NCI-H2196 treated with DMSO at 0.1 percent for 48 hours (cell line): ENCODE data around the gene ADAM12.

Source experiments
- DNase-seq: peaks from one replicate; lab custom pipeline; 2025; ENCODE audit not compliant: unreplicated experiment; lab: John Stamatoyannopoulos, UW

The ADAM12 gene

DNA sequence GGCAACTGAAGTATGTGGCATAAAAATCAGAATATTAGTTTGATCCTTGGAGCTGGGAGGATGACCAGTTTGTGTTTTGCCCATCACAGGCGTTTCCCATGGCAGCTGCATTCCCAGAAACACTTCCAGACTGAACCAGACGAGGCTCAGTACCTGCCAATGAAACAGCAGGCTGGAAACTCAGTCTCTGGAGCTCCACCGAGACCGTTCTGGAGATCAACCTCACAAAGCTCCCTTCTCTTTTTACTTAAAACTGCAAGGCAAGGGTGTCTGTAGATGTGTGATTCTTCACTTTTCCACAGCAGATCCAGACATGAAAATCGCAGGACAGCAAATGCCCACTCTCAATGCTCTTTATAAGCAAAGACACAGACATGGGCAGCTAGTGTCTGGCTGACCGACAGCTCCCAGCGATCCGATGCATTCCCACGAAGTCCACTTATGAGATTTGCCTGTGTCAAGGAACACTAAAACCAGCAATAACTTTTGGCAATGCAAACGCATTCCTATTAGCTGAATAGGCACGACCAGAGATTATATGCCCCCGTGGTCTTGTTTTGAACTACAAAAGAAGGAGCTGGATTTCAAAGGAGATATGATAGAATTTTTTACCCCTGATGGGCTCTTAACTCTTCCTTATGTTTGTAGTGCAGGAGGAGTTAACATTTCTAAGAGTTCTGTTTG is 72.6 kb downstream of the ADAM12 start:
- DNase-seq: no peak

DNA sequence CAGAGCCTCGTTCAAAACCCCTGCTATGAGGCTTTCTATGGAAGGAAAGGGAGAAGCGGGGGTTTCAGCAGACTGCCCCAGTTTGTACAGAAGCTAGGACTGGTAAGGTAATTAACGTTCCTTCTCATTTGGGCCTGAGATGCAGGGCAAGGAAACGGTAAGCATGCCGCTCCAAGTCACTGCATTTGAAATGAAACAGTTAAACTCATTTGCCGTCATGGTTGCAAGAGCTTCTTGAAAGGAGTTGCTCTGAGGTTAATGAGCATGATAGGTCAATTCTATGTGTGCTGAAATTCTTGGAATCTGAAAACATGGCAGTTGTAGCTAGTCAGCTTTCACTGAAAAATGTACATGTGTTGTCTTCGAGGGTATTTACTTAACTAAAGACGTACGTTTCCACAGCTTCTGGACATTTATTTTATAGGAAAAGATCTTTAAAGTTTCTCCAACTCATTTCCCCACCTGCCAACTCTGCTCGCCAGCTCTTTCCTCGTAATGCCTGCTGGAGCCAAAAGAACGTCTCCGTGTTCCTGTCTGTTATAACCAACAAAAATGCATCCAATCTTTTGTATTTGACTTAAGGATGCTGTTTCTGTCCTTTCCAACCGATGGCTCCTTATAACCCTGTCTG is 73.3 kb downstream of the ADAM12 start:
- no peak for DNase-seq

DNA sequence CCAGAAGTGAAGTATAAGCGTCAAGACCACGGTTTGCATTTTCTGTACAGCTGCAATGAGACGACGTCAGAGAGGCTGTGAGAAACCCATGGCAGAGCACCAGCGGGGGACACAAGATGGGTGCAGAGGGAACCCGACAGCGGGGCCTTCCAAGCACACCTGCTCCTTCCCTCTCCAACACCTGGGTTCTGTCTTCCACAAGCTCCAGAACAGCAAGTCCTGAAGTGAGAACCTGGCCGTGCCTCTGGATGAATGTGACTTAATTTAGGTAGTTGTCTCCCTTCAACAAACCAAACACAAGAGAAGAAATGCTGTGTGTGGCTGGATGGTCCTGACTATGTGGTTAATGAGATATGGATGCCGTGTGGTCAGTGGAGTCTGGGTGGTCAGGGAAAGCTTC is 76.1 kb downstream of the ADAM12 start:
- no peak for DNase-seq

GRCh38 chr10:126309228-126309883 is 78.9 kb downstream of the ADAM12 start:
- no peak for DNase-seq

DNA sequence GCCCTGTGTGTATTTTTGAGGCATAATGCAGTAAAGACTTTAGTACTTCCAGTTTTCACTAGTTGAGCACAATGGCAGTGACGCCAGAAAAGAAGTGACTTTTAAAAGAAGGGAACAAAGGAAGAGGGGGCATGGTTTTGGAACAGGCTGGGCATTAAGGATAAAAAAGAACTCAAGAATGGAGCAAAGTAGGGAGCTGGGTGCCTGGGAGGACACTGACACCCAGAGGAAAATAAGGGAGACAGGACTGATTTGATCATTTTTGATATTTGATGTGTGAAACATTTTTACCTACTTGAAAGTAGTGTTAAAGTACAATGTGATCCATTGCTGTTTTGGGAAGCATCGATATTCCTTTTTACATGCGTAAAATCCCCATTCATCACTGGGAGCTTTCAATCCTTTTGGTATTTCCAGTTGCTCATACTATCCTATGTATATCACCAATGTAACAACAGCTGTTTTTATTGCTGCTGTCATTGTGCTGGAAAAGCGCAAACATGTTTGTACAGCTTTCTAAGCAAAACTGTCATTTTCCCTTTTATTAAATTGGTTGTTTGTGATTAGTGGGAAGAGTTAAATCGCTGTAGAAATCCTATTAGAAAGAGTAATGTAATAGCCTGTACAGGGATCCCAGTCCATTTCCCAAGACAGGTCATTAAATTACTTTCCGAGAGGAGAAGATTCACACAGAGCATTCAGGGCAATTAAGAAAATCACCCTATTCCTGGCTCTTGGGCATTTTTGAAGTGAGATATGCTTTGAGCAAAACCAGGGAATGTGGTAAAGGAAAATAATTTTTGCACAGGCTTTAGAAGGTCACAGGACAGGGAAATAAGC is 85.2 kb downstream of the ADAM12 start:
- no peak for DNase-seq

DNA sequence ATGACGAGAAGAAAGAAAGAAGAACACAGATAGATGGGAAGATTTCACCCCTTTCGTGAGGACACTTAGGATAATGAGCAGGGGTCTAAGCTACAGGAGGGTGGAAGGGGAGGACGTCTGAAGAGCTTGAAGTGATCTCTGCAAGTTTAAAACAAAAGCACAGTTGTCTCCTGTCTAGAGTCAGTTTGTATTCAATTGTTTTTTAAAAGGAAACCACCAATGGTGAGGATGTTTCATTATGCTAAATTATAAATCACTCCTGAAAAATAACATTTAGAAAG is 85.9 kb downstream of the ADAM12 start:
- DNase-seq: no peak

- DNase-seq: no peak
Measured at GRCh38 chr10:126301701-126302475, 86.4 kb downstream of the ADAM12 start.

GRCh38 chr10:126294451-126294850 is 93.8 kb downstream of the ADAM12 start:
- no peak for DNase-seq

- no peak for DNase-seq
Measured at GRCh38 chr10:126290232-126290631, 98.0 kb downstream of the ADAM12 start.

DNA sequence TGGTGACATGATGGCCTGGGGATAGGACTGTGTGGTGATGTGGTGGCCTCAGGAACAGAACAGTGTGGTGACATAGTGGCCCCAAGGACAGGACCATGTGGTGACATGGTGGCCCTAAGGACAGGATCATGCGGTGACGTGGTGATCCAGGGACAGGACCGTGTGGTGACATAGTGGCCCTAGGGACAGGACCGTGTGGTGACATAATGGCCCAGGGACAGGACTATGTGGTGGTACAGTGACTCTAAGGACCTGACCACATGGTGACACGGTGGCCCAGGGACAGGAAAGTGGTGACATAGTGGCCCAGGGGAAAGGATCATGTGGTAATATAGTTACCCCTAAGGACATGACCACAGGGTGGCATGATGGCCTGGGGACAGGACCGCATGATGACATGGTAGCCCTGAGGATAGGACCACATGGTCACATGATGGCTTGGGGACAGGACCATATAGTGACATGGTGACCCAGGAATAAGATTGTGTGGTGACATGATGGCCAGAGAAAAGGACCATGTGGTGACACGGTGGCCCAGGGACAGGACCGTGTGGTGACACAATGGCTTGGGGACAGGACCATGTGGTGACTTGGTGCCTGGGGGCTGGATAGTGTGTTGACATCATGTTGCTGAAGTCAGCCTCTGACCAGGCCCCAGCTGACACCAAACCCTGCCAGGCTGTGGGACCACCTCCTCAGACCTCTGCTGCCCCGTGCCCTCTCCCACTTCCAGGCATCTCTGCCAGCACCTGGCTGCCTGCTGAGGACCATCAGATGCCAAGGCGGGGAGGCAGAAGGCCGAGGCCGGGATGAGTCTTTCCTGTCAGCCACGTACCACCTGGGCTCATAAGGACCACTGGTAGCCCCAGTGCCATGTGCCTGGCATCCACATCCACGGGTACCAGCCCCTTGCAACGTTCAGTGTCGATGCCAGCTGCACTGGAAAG is 99.5 kb downstream of the ADAM12 start:
- no peak for DNase-seq

GRCh38 chr10:126286256-126286780 is 102.0 kb downstream of the ADAM12 start:
- no peak for DNase-seq

- no peak for DNase-seq
Measured at GRCh38 chr10:126283307-126283706, 105.0 kb downstream of the ADAM12 start.

GRCh38 chr10:126278851-126279250 is 109.4 kb downstream of the ADAM12 start:
- DNase-seq: no peak

GRCh38 chr10:126277181-126277580 is 111.1 kb downstream of the ADAM12 start:
- no peak for DNase-seq

DNA sequence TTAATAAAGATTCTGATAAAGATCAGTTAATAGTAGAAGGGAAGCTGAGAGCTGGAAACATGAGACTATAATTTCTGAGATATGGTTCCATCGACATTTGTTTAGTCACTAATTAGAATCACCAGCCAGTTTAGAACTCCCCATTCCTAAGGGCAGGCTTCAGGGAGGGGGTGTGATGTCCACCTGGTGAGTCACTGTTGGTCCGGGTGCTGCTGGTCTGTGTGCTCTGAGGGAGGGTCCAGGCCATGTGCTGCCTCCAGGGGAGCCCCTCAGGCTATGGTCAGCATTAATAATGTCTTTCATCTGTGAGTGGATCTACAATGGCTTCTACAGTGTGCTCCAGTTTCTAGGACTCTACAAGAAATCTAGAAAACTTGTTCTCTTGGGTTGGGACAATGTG is 115.8 kb downstream of the ADAM12 start:
- no peak for DNase-seq

DNA sequence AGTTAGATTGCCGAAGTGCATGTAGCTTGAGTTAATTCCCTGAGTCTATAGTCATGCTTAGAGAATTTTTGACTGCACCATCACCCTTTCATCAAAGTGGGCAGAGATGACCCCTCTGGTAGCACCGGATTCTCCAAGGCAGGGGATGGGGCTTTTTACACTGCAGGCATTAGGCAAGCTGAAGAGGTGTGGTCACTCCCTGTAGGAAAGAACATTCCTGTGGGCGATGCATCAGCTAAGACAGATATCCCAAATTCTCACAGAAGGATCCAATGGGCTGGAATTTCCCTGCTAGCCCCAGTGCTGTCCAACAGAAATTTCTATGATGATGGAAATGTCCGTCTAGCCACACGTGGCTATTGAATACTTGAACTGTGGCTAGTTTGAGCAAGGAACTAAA is 118.2 kb downstream of the ADAM12 start:
- DNase-seq: no peak

DNA sequence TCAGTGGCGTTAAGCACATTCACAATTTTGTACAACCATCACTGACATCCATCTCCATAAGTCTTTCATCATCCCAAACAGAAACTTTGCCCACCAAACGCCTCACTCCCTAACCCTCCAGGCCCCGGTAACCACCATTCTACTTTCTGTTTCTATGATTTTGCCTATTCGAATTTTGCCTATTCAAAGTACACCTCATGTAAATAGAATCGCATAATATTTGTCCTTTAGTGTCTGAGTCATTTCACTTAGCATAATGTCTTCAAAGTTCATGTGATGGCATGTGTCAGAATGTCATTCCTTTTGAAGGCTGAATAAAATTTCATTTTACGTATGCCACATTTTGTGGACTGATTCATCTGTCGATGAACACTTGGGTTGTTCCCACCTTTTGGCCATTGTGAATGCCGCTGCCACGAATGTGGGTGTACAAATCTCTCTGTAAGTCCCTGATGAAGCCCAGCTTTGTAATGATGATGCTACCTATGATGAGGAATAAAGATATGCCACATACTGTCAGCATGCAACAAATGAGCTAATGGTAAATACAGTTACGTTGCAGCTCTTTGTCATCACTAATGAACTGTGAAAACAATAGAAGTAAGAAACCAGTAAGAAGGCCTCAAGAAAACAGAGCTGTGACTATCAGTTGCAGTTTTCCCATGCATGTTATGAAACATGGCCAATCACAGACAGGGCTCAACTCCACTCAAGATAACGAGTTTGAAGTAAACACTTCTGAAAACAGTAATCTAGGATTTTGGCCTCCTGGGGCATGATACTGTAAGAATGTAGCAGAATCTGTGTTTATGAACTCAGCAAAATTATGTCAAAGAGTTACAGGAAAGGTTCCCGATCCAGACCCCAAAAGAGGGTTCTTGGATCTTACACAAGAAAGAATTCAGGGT is 120.0 kb downstream of the ADAM12 start:
- no peak for DNase-seq

DNA sequence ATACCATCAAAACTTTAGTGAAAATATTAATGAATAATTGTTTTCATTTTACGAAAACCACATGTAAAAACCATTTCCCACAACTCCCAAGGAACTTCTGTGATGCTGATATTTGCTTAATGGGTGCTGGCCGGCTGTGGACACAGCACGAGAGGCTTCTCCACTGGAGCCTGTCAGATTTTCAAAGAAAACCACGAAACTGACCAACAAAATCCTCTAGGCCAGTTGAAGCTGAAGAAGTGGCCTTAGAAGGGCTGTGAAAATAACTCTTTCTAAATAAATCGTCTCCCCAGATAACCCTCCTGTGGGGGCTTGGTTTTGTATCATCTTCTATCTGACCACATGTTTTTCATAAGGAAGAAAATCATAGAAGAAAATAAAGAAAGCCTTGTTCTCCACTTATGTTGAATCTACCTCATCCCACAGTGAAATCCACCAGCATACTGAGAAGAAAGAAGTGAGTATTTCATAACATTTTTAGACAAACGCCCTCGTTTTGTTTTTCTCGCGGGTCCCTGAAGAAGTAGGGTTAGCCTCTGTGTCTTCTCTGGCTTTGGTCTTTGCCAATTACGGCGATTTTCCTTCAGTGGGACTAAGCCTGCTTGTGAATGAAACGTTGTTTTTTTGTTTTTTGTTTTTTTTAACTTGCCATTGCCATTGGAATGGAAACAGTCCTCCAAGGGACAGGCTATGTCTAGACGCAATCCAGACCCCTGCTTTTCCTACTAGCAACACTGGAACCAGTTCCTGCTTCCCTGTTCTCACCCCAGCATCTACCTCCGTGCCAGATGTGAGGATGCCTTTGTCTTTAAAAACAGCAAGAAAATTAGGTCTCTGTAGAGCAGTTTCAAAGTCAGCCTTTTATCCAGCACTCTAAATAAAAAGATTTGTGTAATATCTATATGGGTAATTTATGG is 123.9 kb downstream of the ADAM12 start:
- DNase-seq: no peak
